ENCODE data around the gene CPM.
"Not testable (repeated sequence)": the region's sequence is repeated elsewhere in the genome, so short reads cannot be mapped to it uniquely, and the experiment has no call there.

CPM gene

GRCh38 chr12:68851592-68852306 is 81.2 kb downstream of the CPM start:
- no peak for DNase-seq (ENCODE audit: low read depth in 2 of 2)

- no peak for DNase-seq (ENCODE audit: low read depth in 2 of 2)
Measured at GRCh38 chr12:68850390-68850789, 82.6 kb downstream of the CPM start.

GRCh38 chr12:68846811-68847210 is 86.2 kb downstream of the CPM start:
- DNase-seq (ENCODE audit: low read depth in 2 of 2) = no peak

- no peak for DNase-seq (ENCODE audit: low read depth in 2 of 2)
Measured at GRCh38 chr12:68844788-68845695, 87.9 kb downstream of the CPM start.

- no peak for DNase-seq (ENCODE audit: low read depth in 2 of 2)
Measured at GRCh38 chr12:68844318-68844745, 88.6 kb downstream of the CPM start.

- no peak for DNase-seq (ENCODE audit: low read depth in 2 of 2)
Measured at GRCh38 chr12:68842784-68843567, 90.0 kb downstream of the CPM start.

GRCh38 chr12:68842123-68842522 is 90.8 kb downstream of the CPM start:
- no peak for DNase-seq (ENCODE audit: low read depth in 2 of 2)

- DNase-seq (ENCODE audit: low read depth in 2 of 2) = no peak
Measured at GRCh38 chr12:68841717-68842116, 91.3 kb downstream of the CPM start.

GRCh38 chr12:68841175-68841574 is 91.8 kb downstream of the CPM start:
- DNase-seq (ENCODE audit: low read depth in 2 of 2) = not testable (repeated sequence)

GRCh38 chr12:68839183-68840147 is 93.5 kb downstream of the CPM start:
- DNase-seq (ENCODE audit: low read depth in 2 of 2) = no peak

- no peak for DNase-seq (ENCODE audit: low read depth in 2 of 2)
Measured at GRCh38 chr12:68838046-68838886, 94.7 kb downstream of the CPM start.

GRCh38 chr12:68837215-68837614 is 95.8 kb downstream of the CPM start:
- DNase-seq (ENCODE audit: low read depth in 2 of 2) = no peak

GRCh38 chr12:68835333-68835908 is 97.5 kb downstream of the CPM start:
- no peak for DNase-seq (ENCODE audit: low read depth in 2 of 2)

GRCh38 chr12:68833508-68833907 is 99.5 kb downstream of the CPM start:
- DNase-seq (ENCODE audit: low read depth in 2 of 2) = no peak

- DNase-seq (ENCODE audit: low read depth in 2 of 2) = no peak
Measured at GRCh38 chr12:68832504-68832867, 100.5 kb downstream of the CPM start.

- no peak for DNase-seq (ENCODE audit: low read depth in 2 of 2)
Measured at GRCh38 chr12:68831751-68832503, 101.0 kb downstream of the CPM start.

- DNase-seq (ENCODE audit: low read depth in 2 of 2) = no peak
Measured at GRCh38 chr12:68831272-68831671, 101.7 kb downstream of the CPM start.

- no peak for DNase-seq (ENCODE audit: low read depth in 2 of 2)
Measured at GRCh38 chr12:68828672-68829068, 104.3 kb downstream of the CPM start.
